Measurements from ENCODE around the gene NSMF.

GRCh38 chr9:137478962-137479861 is 20.1 kb upstream of the NSMF start:
- TF ChIP-seq POLR2AphosphoS5 (IDR thresholded peaks at IDR 0.05; ENCODE audit: insufficient read depth in 1 of 2, low read depth in 1 of 2) (no peak), POLR2A (IDR thresholded peaks at IDR 0.05) (no peak), CTCF (IDR thresholded peaks at IDR 0.05) (no peak)
